PC-9 (cell line): ENCODE results near the gene WDR27. TPM values are rescaled to one million over a fixed set of nuclear protein-coding genes. Genes with fewer than 3 reads are reported as not detected.

ENCODE experiments used
- BruUV-seq: library from RNA; stranded (reverse); fragments of 400-500 nt; replicated peaks from 2 replicates; lab custom pipeline; 2021; lab: Mats Ljungman, UMichigan
- CTCF ChIA-PET: fragments of 300-600 bp; sonication (Branson Sonifier 250); formaldehyde crosslinking; loops from one replicate; lab custom pipeline; 2022; ENCODE audit warnings: antibody characterized with exemption; lab: Charles Lee
- POLR2A ChIA-PET: fragments of 300-600 bp; sonication (Branson Sonifier 250); formaldehyde crosslinking; loops from one replicate; lab custom pipeline; 2022; ENCODE audit warnings: antibody characterized with exemption; ENCODE audit not compliant: unreplicated experiment; lab: Charles Lee
- DNase-seq, 2 experiments: peaks; one replicate each; pipeline versions ENCODE4 v3.0.0 to v3.0.0-alpha.2; 2015 to 2022; ENCODE audit warnings: mixed read lengths in 1 of 2
- H2AFZ ChIP-seq: fragments of 200-600 bp; sonication (generic); 2 replicates; pipeline ENCODE4 v1.8.1; 2017; ENCODE audit warnings: antibody characterized with exemption
- H3F3A ChIP-seq: fragments of 200-600 bp; sonication (generic); 2 replicates; pipeline ENCODE4 v1.8.1; 2017; ENCODE audit warnings: antibody characterized with exemption, mild to moderate bottlenecking, low read depth; ENCODE audit not compliant: insufficient read depth
- H3K27ac ChIP-seq: fragments of 200-600 bp; sonication (generic); 2 replicates; pipeline ENCODE4 v1.6.1; 2016; ENCODE audit warnings: mixed run types
- H3K27me3 ChIP-seq: fragments of 200-600 bp; sonication (generic); 2 replicates; pipeline ENCODE4 v1.6.1; 2016; ENCODE audit warnings: low read depth, mixed run types; ENCODE audit not compliant: insufficient read depth
- H3K36me3 ChIP-seq: fragments of 200-600 bp; sonication (generic); 2 replicates; pipeline ENCODE4 v1.6.1; 2016; ENCODE audit warnings: low read depth, mixed run types
- H3K4me1 ChIP-seq: fragments of 200-600 bp; sonication (generic); replicated peaks from 2 replicates; pipeline ENCODE4 v1.6.1; 2016; ENCODE audit warnings: mixed run types; ENCODE audit not compliant: insufficient read depth
- H3K4me2 ChIP-seq: fragments of 200-600 bp; sonication (generic); 2 replicates; pipeline ENCODE4 v1.6.1; 2017; ENCODE audit warnings: mixed run types
- H3K4me3 ChIP-seq: fragments of 200-600 bp; sonication (generic); 2 replicates; pipeline ENCODE4 v1.6.1; 2016; ENCODE audit warnings: mixed run types
- H3K79me2 ChIP-seq: fragments of 200-600 bp; sonication (generic); 2 replicates; pipeline ENCODE4 v1.6.1; 2017; ENCODE audit warnings: low read depth, mixed run types
- H3K9me2 ChIP-seq: fragments of 200-600 bp; sonication (generic); 2 replicates; pipeline ENCODE4 v1.8.1; 2017; ENCODE audit warnings: mild to moderate bottlenecking; ENCODE audit not compliant: insufficient read depth
- H3K9me3 ChIP-seq: fragments of 200-600 bp; sonication (generic); 2 replicates; pipeline ENCODE4 v1.8.1; 2016; ENCODE audit warnings: low read depth; ENCODE audit not compliant: insufficient read depth
- H4K20me1 ChIP-seq: fragments of 200-600 bp; sonication (generic); 2 replicates; pipeline ENCODE4 v1.8.1; 2017; ENCODE audit not compliant: insufficient read depth
- EZH2 ChIP-seq: fragments of 200-600 bp; sonication (generic); IDR thresholded peaks from 2 replicates; pipeline ENCODE4 v1.8.0; 2017; ENCODE audit warnings: antibody characterized with exemption, low read depth
- intact Hi-C: fragments of 100-400 bp; cut with micrococcal nuclease; formaldehyde crosslinking; loops from one replicate; pipeline ENCODE4 v1.10.0; 2022; ENCODE audit not compliant: unreplicated experiment
- total RNA-seq: library from RNA; stranded (reverse); gene quantifications from 2 replicates; pipeline ENCODE4 v1.2.3, GENCODE V29; 2021
- TF ChIP-seq, protein P1 (sequence below): fragments of 200-600 bp; sonication (generic); conservative IDR thresholded peaks from 2 replicates; pipeline ENCODE4 v1.6.1; 2017; ENCODE audit warnings: mixed run types, antibody characterized with exemption, mild to moderate bottlenecking, moderate library complexity

Gene WDR27
- total RNA-seq, 1 experiment from 2014 or later, result 54.2 TPM

GRCh38 chr6:169665289-169665688 is 36.5 kb downstream of the WDR27 start:
- CTCF ChIA-PET, result no interaction called here
- H3K4me3 ChIP-seq, result no peak overlapping the region
- intact Hi-C loops, result no loop called here
- H3K27ac ChIP-seq, result no peak overlapping the region
- TF ChIP-seq, protein P1, sequence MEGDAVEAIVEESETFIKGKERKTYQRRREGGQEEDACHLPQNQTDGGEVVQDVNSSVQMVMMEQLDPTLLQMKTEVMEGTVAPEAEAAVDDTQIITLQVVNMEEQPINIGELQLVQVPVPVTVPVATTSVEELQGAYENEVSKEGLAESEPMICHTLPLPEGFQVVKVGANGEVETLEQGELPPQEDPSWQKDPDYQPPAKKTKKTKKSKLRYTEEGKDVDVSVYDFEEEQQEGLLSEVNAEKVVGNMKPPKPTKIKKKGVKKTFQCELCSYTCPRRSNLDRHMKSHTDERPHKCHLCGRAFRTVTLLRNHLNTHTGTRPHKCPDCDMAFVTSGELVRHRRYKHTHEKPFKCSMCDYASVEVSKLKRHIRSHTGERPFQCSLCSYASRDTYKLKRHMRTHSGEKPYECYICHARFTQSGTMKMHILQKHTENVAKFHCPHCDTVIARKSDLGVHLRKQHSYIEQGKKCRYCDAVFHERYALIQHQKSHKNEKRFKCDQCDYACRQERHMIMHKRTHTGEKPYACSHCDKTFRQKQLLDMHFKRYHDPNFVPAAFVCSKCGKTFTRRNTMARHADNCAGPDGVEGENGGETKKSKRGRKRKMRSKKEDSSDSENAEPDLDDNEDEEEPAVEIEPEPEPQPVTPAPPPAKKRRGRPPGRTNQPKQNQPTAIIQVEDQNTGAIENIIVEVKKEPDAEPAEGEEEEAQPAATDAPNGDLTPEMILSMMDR, result no peak
- TF ChIP-seq EZH2, result no peak
- H3K79me2 ChIP-seq, result no peaks in the 10 kb centered on the region
- no peaks in the 10 kb centered on the region for H3F3A ChIP-seq
- no peaks in the 10 kb centered on the region; the same call in 1 of the 2 replicates for H3K36me3 ChIP-seq
- no peaks in the 10 kb centered on the region for H3K9me3 ChIP-seq
- H3K27me3 ChIP-seq, result no peaks in the 10 kb centered on the region
- no TSS peak for BruUV-seq
- H2AFZ ChIP-seq, result no peak overlapping the region
- H3K4me1 ChIP-seq, result no peaks in the 10 kb centered on the region
- POLR2A ChIA-PET, result no interaction called here
- no peaks in the 10 kb centered on the region for H4K20me1 ChIP-seq
- H3K4me2 ChIP-seq, result no peak overlapping the region
- no peak for DNase-seq
- H3K9me2 ChIP-seq, result no peaks in the 10 kb centered on the region

DNA sequence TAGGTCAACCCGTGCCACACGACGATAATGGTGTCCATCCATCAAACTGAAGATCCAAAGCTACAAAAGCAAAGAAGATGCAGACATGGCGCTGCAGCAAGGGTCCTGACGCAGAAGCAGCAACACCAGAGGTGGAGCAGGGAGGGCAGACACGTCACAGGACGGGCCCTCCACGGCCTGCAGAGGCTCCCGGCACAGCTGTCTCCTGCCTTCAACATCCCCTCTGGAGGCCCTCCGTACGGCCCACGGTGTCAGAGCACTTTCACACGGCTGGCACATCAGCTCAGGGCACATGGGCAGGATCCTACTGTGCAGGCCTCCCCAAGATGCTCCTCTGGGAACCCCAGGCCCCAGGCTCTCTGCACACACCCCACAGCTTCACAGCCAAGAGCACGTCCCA is 37.6 kb downstream of the WDR27 start:
- Histone ChIP-seq H2AFZ (no peak overlapping the region), H3K4me1 (no peaks in the 10 kb centered on the region), H4K20me1 (no peaks in the 10 kb centered on the region), H3K9me2 (no peaks in the 10 kb centered on the region), H3K36me3 (no peaks in the 10 kb centered on the region; the same call in 1 of the 2 replicates), H3K27ac (no peak overlapping the region), H3K4me3 (no peak overlapping the region), H3F3A (no peaks in the 10 kb centered on the region), H3K9me3 (no peaks in the 10 kb centered on the region), H3K79me2 (no peaks in the 10 kb centered on the region), H3K4me2 (no peak overlapping the region), H3K27me3 (no peaks in the 10 kb centered on the region)
- TF ChIP-seq EZH2, result no peak
- TF ChIP-seq, protein P1, result no peak
- no peak for DNase-seq
- ChIA-PET POLR2A (interaction anchor here (0.7 kb wide), 1 partner anchor 46 kb away, joined by 4 read pairs; no protein-coding TSS in a partner anchor), CTCF (no interaction called here)
- intact Hi-C loops, result no loop called here
- no TSS peak for BruUV-seq

DNA sequence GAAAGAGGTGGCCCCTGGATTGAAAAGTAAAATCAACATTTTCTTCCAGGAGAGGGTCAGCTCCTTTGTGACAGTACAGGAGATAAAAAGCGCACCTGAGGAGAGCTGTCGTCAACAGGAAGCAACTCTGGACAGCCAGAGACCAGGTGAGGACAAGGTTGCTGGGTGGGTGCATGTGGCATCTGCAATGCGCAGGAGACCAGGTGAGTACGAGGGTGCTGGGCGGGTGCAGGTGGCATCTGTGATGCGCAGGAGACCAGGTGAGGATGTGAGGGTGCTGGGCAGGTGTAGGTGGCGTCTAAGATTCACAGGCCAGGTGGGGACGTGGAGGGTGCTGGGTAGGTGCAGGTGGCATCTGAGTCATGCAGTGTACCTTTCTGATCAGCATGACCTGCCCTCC is 38.4 kb downstream of the WDR27 start:
- Histone ChIP-seq H3K4me1 (no peaks in the 10 kb centered on the region), H3K27ac (no peak overlapping the region), H3K4me2 (no peak overlapping the region), H4K20me1 (no peaks in the 10 kb centered on the region), H3K36me3 (no peaks in the 10 kb centered on the region; the same call in 1 of the 2 replicates), H3K9me3 (no peaks in the 10 kb centered on the region), H3F3A (no peaks in the 10 kb centered on the region), H2AFZ (no peak overlapping the region), H3K27me3 (no peaks in the 10 kb centered on the region), H3K4me3 (no peak overlapping the region), H3K9me2 (no peaks in the 10 kb centered on the region), H3K79me2 (no peaks in the 10 kb centered on the region)
- BruUV-seq, result no TSS peak
- ChIA-PET POLR2A (no interaction called here), CTCF (no interaction called here)
- intact Hi-C loops, result no loop called here
- TF ChIP-seq, protein P1, result no peak
- no peak for TF ChIP-seq EZH2
- no peak for DNase-seq
